Endometrium (tissue), 2 donors: ENCODE results near the gene TNFSF8.

Experiments
- FAIRE-seq: peaks from 2 replicates; lab custom pipeline; 2012; peaks lifted over from hg19 to GRCh38; lab: Jason Lieb, UNC
- donor health status: control.
- donor health status: control.

Gene TNFSF8

GRCh38 chr9:114905170-114905940 is 25.0 kb downstream of the TNFSF8 start:
- no peak for FAIRE-seq

- no peak for FAIRE-seq
Measured at GRCh38 chr9:114902786-114903524, 27.4 kb downstream of the TNFSF8 start.

GRCh38 chr9:114900942-114901802 is 29.2 kb downstream of the TNFSF8 start:
- no peak for FAIRE-seq

- FAIRE-seq = no peak
Measured at GRCh38 chr9:114899995-114900394, 30.4 kb downstream of the TNFSF8 start.

- FAIRE-seq = no peak
Measured at GRCh38 chr9:114899461-114899860, 30.9 kb downstream of the TNFSF8 start.

- FAIRE-seq = no peak
Measured at GRCh38 chr9:114898741-114899140, 31.6 kb downstream of the TNFSF8 start.

GRCh38 chr9:114897196-114897595 is 33.2 kb downstream of the TNFSF8 start:
- FAIRE-seq = no peak

GRCh38 chr9:114896344-114896743 is 34.0 kb downstream of the TNFSF8 start:
- FAIRE-seq = no peak

- no peak for FAIRE-seq
Measured at GRCh38 chr9:114895521-114895991, 34.8 kb downstream of the TNFSF8 start.

- FAIRE-seq = no peak
Measured at GRCh38 chr9:114894609-114895433, 35.6 kb downstream of the TNFSF8 start.

GRCh38 chr9:114894206-114894605 is 36.2 kb downstream of the TNFSF8 start:
- no peak for FAIRE-seq

- FAIRE-seq = no peak
Measured at GRCh38 chr9:114893221-114894010, 37.0 kb downstream of the TNFSF8 start.

GRCh38 chr9:114889802-114890224 is 40.6 kb downstream of the TNFSF8 start:
- no peak for FAIRE-seq

GRCh38 chr9:114888607-114889006 is 41.8 kb downstream of the TNFSF8 start:
- FAIRE-seq = no peak

GRCh38 chr9:114887963-114888362 is 42.4 kb downstream of the TNFSF8 start:
- FAIRE-seq = no peak

- FAIRE-seq = no peak
Measured at GRCh38 chr9:114884787-114885452, 45.5 kb downstream of the TNFSF8 start.

- FAIRE-seq = no peak
Measured at GRCh38 chr9:114883709-114884108, 46.7 kb downstream of the TNFSF8 start.

GRCh38 chr9:114880291-114880745 is 50.1 kb downstream of the TNFSF8 start:
- FAIRE-seq = no peak

- no peak for FAIRE-seq
Measured at GRCh38 chr9:114878879-114879564, 51.4 kb downstream of the TNFSF8 start.
